Measurements from ENCODE around the gene BLOC1S3.

- TF ChIP-seq CTCF (IDR thresholded peaks at IDR 0.05), result no peak
- no peak for TF ChIP-seq POLR2AphosphoS5 (IDR thresholded peaks at IDR 0.05)
These were observed 24.1 kb downstream of the BLOC1S3 start for GRCh38 chr19:45202637-45203036.

All from suprapubic skin (tissue), 3 donors.